ENCODE data around the gene ZNF536.

DNA sequence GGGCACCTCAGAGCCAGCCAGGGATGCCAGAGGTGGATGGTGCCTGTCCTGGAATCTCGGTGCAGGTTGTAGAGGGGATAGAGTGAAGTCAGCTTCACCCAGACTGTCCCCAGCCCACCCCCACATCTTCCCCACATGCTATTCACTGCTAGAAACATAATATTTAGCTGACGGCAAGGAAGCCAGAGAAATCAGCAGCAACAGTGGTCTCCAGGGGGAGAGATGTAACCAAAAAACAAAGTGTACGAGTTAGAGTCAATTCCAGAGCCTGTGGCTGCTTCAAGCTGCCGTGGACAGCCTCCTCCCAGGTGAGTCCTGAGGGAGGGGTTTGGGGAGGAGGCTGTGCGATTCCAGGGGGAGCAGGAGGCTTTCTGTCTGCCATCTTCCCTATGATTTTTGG is 97.6 kb downstream of the ZNF536 start:
- TF ChIP-seq, protein P1, sequence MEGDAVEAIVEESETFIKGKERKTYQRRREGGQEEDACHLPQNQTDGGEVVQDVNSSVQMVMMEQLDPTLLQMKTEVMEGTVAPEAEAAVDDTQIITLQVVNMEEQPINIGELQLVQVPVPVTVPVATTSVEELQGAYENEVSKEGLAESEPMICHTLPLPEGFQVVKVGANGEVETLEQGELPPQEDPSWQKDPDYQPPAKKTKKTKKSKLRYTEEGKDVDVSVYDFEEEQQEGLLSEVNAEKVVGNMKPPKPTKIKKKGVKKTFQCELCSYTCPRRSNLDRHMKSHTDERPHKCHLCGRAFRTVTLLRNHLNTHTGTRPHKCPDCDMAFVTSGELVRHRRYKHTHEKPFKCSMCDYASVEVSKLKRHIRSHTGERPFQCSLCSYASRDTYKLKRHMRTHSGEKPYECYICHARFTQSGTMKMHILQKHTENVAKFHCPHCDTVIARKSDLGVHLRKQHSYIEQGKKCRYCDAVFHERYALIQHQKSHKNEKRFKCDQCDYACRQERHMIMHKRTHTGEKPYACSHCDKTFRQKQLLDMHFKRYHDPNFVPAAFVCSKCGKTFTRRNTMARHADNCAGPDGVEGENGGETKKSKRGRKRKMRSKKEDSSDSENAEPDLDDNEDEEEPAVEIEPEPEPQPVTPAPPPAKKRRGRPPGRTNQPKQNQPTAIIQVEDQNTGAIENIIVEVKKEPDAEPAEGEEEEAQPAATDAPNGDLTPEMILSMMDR (IDR thresholded peaks at IDR 0.05), result no peak
- no peak for TF ChIP-seq POLR2AphosphoS5 (IDR thresholded peaks at IDR 0.05)
- no peak for TF ChIP-seq POLR2A (IDR thresholded peaks at IDR 0.05)
- TF ChIP-seq EP300 (IDR thresholded peaks at IDR 0.05), result no peak
